Brain microvascular endothelial cell (primary cell): Measurements from ENCODE around the gene PRKCH.
A peak's percentile ranks its signal among the peaks of the same experiment; 100 is the strongest.

Source experiments
- DNase-seq: peaks from one replicate; pipeline ENCODE4 v3.0.0-alpha.2; 2020
- H3K27ac ChIP-seq: fragments of 250-450 bp; sonication (Bioruptor Pico); 2 replicates; pipeline ENCODE4 v1.5.1; 2020; ENCODE audit warnings: mild to moderate bottlenecking, moderate library complexity
- H3K27me3 ChIP-seq: fragments of 250-450 bp; sonication (Bioruptor Pico); replicated peaks from 2 replicates; pipeline ENCODE4 v1.5.1; 2020; ENCODE audit warnings: mild to moderate bottlenecking
- H3K36me3 ChIP-seq: fragments of 250-450 bp; sonication (Bioruptor Pico); replicated peaks from 2 replicates; pipeline ENCODE4 v1.5.1; 2020; ENCODE audit warnings: mild to moderate bottlenecking
- H3K4me3 ChIP-seq: 2 replicates; pipeline ENCODE4 v1.5.1; 2011; ENCODE audit warnings: low read depth, mild to moderate bottlenecking, control low read depth, low read length, moderate library complexity
- CTCF ChIP-seq: IDR thresholded peaks from 2 replicates; pipeline ENCODE4 v1.5.1; 2011; ENCODE audit warnings: low read depth, mild to moderate bottlenecking, moderate library complexity, low read length, control low read depth, inconsistent platforms; ENCODE audit errors: missing control alignments
- in situ Hi-C: cut with HindIII; loops from 2 replicates; pipeline ENCODE4 v1.10.0; 2017; ENCODE audit warnings: low sequenced_read_pairs, low pct_ligation_motif_present

Gene PRKCH

GRCh38 chr14:61435563-61436337 is 114.4 kb downstream of the PRKCH start:
- no peaks in the 10 kb centered on the region for H3K27me3 ChIP-seq
- H3K27ac ChIP-seq: no peak overlapping the region
- in situ Hi-C loops: no loop called here
- H3K36me3 ChIP-seq: no peaks in the 10 kb centered on the region
- H3K4me3 ChIP-seq: no peak overlapping the region
- no peak for TF ChIP-seq CTCF
- no peak for DNase-seq

- Histone ChIP-seq H3K27ac (no peak overlapping the region), H3K27me3 (no peaks in the 10 kb centered on the region), H3K36me3 (no peaks in the 10 kb centered on the region), H3K4me3 (no peak overlapping the region)
- no peak for DNase-seq
- in situ Hi-C loops: no loop called here
- no peak for TF ChIP-seq CTCF
Measured at GRCh38 chr14:61437381-61437780, 116.0 kb downstream of the PRKCH start.

- Histone ChIP-seq H3K4me3 (no peak overlapping the region), H3K27ac (no peak overlapping the region), H3K27me3 (no peaks in the 10 kb centered on the region), H3K36me3 (no peaks in the 10 kb centered on the region)
- DNase-seq: no peak
- in situ Hi-C loops: no loop called here
- no peak for TF ChIP-seq CTCF
Measured at GRCh38 chr14:61438036-61438435, 116.7 kb downstream of the PRKCH start.

- no peak for TF ChIP-seq CTCF
- Histone ChIP-seq H3K36me3 (no peaks in the 10 kb centered on the region), H3K4me3 (no peak overlapping the region), H3K27me3 (no peaks in the 10 kb centered on the region), H3K27ac (peak overlapping the region; percentile 32)
- no peak for DNase-seq
- in situ Hi-C loops: no loop called here
Measured at GRCh38 chr14:61438497-61438859, 117.1 kb downstream of the PRKCH start.

- Histone ChIP-seq H3K27ac (peak overlapping the region; percentile 32), H3K36me3 (no peaks in the 10 kb centered on the region), H3K27me3 (no peaks in the 10 kb centered on the region), H3K4me3 (no peak overlapping the region)
- DNase-seq: peak; percentile 58
- in situ Hi-C loops: no loop called here
- no peak for TF ChIP-seq CTCF
Measured at GRCh38 chr14:61438860-61439765, 117.7 kb downstream of the PRKCH start.
